Tibial artery (tissue), 4 donors: Measurements from ENCODE around the gene HOXD9.
A peak's percentile ranks its signal among the peaks of the same experiment; 100 is the strongest.

ENCODE experiments used
- DNase-seq, 2 donors: peaks; one replicate each; pipeline ENCODE4 v3.0.0-alpha.2; 2019
- H3K27ac ChIP-seq, 2 donors: fragments of 200-600 bp; sonication (generic) in 1 of 2; 1 replicate in 1 of 2; 2 replicates in 1 of 2; pipeline ENCODE4 v1.5.1; 2018 to 2019; ENCODE audit warnings: mild to moderate bottlenecking in 1 of 2
- H3K27me3 ChIP-seq, 2 donors: fragments of 200-600 bp; sonication (generic) in 1 of 2; one replicate each; pipeline versions ENCODE4 v1.5.1 to v1.6.0; 2016 to 2019
- H3K36me3 ChIP-seq, 3 donors: fragments of 200-600 bp; sonication (generic) in 2 of 3; one replicate each; pipeline ENCODE4 v1.5.1; 2016 to 2019; ENCODE audit warnings: mild to moderate bottlenecking in 2 of 3
- H3K4me1 ChIP-seq, 4 donors: fragments of 200-600 bp; sonication (generic) in 2 of 4; 1 replicate in 3 of 4; 2 replicates in 1 of 4; pipeline ENCODE4 v1.5.1; 2016 to 2019
- H3K4me3 ChIP-seq, 2 donors: fragments of 200-600 bp; sonication (generic) in 1 of 2; 1 replicate in 1 of 2; 2 replicates in 1 of 2; pipeline ENCODE4 v1.5.1; 2018 to 2019; ENCODE audit warnings: mild to moderate bottlenecking in 2 of 2
- H3K9me3 ChIP-seq, 3 donors: fragments of 200-600 bp; sonication (generic) in 1 of 3; one replicate each; pipeline ENCODE4 v1.5.1; 2016 to 2019
- CTCF ChIP-seq, 2 experiments: fragments of 200-600 bp in 1 of 2; fragments of 450-650 bp in 1 of 2; IDR thresholded peaks; one replicate each; pipeline ENCODE4 v1.5.1; 2017 to 2019; ENCODE audit warnings: antibody characterized with exemption in 2 of 2, mild to moderate bottlenecking in 1 of 2, moderate library complexity in 1 of 2
- intact Hi-C: fragments of 100-400 bp; cut with DNase I; formaldehyde crosslinking; loops from one replicate; pipeline ENCODE4 v1.15.0; 2023; ENCODE audit warnings: low total_unique reads

HOXD9 gene

GRCh38 chr2:176117162-176117822 lies 5.2 kb upstream of the HOXD9 start:
- H3K27me3 ChIP-seq: peaks cover 14 to 100% of the 10 kb centered on the region in 2 donors
- H3K9me3 ChIP-seq: no peaks in the 10 kb centered on the region
- no peak for TF ChIP-seq CTCF (IDR thresholded peaks at IDR 0.05)
- no peak overlapping the region for H3K4me3 ChIP-seq
- no peaks in the 10 kb centered on the region for H3K36me3 ChIP-seq
- H3K4me1 ChIP-seq: peaks cover 0 to 18% (median 13%) of the 10 kb centered on the region in 4 donors
- intact Hi-C loops: loop anchor here (10.0 kb wide), 1 partner anchor 1028 kb away; no protein-coding TSS in a partner anchor
- no peak for DNase-seq
- no peak overlapping the region for H3K27ac ChIP-seq

GRCh38 chr2:176117823-176118371 lies 4.6 kb upstream of the HOXD9 start:
- intact Hi-C loops: loop anchor here (10.0 kb wide), 1 partner anchor 1027 kb away; no protein-coding TSS in a partner anchor
- Histone ChIP-seq H3K4me3 (no peak overlapping the region), H3K4me1 (peaks cover 0 to 24% (median 19%) of the 10 kb centered on the region in 4 donors), H3K9me3 (no peaks in the 10 kb centered on the region), H3K27ac (no peak overlapping the region), H3K36me3 (no peaks in the 10 kb centered on the region), H3K27me3 (peaks cover 14 to 100% of the 10 kb centered on the region in 2 donors)
- DNase-seq: no peak
- no peak for TF ChIP-seq CTCF (IDR thresholded peaks at IDR 0.05)

- no peaks in the 10 kb centered on the region for H3K36me3 ChIP-seq
- intact Hi-C loops: loop anchor here (10.0 kb wide), 1 partner anchor 1026 kb away; no protein-coding TSS in a partner anchor
- peaks cover 0 to 31% (median 26%) of the 10 kb centered on the region in 4 donors for H3K4me1 ChIP-seq
- peaks cover 14 to 100% of the 10 kb centered on the region in 2 donors for H3K27me3 ChIP-seq
- H3K9me3 ChIP-seq: no peaks in the 10 kb centered on the region
- H3K4me3 ChIP-seq: no peak overlapping the region
- DNase-seq: no peak
- peak in 1 of 2 experiments; percentile 13 for TF ChIP-seq CTCF (IDR thresholded peaks at IDR 0.05)
- no peak overlapping the region for H3K27ac ChIP-seq
These were observed 3.7 kb upstream of the HOXD9 start for GRCh38 chr2:176118601-176119339.

GRCh38 chr2:176120364-176121189 lies 1.9 kb upstream of the HOXD9 start:
- no peak overlapping the region for H3K4me3 ChIP-seq
- no peak for DNase-seq
- H3K9me3 ChIP-seq: no peaks in the 10 kb centered on the region
- peaks cover 14 to 99% of the 10 kb centered on the region in 2 donors for H3K27me3 ChIP-seq
- H3K4me1 ChIP-seq: peaks cover 0 to 31% (median 26%) of the 10 kb centered on the region in 4 donors
- intact Hi-C loops: no loop called here
- H3K27ac ChIP-seq: no peak overlapping the region
- no peak for TF ChIP-seq CTCF (IDR thresholded peaks at IDR 0.05)
- no peaks in the 10 kb centered on the region for H3K36me3 ChIP-seq
